ENCODE data around the gene PARG. TPM values are rescaled to one million over a fixed set of nuclear protein-coding genes. Genes with fewer than 3 reads are reported as not detected.
"Not testable (repeated sequence)": the region's sequence is repeated elsewhere in the genome, so short reads cannot be mapped to it uniquely, and the experiment has no call there.

The PARG gene
- total RNA-seq, 6 experiments from 2014 or later, result 9.4 to 14.1 (median 10.0) TPM

- H3K36me3 ChIP-seq; H3K4me3 ChIP-seq; H3K27ac ChIP-seq; H3K27me3 ChIP-seq; DNase-seq; H3K9me3 ChIP-seq; intact Hi-C loops (cut with DNase I); ATAC-seq: not testable (repeated sequence)
- 67% methylated on average over 2 of the region's 2 CpGs for WGBS (ENCODE audit: insufficient coverage, low coverage, low lambda C conversion rate, missing lambda C conversion rate)
- H3K4me1 ChIP-seq, result peaks cover 0 to 13% (median 3%) of the 10 kb centered on the region in 4 donors
Measured at GRCh38 chr10:49943607-49944006, 1.8 kb upstream of the PARG start.

DNA sequence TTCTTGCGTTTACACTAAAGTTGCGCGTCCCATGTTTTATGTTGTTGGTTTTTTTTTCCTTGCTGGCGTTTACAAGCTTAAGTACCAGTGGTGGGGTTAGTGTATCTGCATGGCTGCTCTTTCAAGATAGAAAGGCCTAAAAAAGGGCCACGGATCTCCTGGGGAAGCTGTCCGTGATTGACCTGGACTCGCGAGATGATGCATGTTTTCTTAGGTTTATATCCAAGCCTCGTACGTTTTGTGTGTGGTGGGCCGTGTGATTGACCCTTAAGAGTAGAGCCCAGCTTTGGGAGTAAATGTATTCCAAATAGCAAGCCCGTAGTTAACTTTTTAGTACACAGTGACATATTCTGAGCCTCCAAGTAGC lies 495 bp upstream of the PARG start:
- intact Hi-C loops (cut with DNase I); H3K36me3 ChIP-seq; H3K9me3 ChIP-seq; H3K27me3 ChIP-seq; DNase-seq: not testable (repeated sequence)
- H3K4me3 ChIP-seq, result peak overlapping the region; percentile 81 to 90 (median 83)
- H3K27ac ChIP-seq, result peak overlapping the region in 1 of 3 donors; percentile 69
- peaks cover 0 to 13% (median 3%) of the 10 kb centered on the region in 4 donors for H3K4me1 ChIP-seq
- ATAC-seq, result peak; percentile 27 to 39 (median 31)
- WGBS (ENCODE audit: insufficient coverage, low coverage, low lambda C conversion rate, missing lambda C conversion rate), result under 1% methylated on average over 10 of the region's 12 CpGs

DNA sequence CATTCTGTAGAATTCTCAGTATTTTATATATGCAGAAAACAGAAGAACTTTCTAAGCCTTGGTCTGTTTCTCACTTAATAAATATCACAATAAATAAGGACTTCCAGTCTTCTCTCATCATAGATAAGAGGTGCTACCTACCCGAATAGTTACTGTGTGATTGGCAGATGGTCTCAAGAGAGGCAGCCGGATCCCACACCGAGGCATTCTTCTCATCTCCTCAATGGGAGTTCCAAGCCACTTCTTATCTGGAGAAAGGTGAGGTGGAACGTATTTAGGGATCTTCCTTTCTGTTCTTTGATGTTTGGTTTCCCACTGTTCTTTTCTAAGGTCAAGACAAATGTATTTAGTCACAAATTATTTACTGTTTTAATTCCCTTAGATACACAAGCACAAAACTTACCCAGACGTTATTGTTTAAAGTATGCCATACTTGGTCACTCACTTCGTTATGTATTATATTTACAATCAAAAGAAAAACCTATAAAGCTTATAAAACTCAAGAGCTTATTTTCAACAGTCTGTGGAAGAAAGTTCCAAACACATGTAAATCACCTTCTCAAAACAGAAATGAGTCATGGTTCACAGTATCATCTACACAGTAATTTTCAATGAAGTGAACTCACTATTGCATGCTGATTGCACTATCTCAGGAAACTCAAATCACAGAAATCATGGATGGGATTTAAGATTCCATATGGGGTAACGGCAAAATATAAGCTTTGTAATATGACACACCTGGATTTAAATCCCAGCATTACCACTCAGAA lies 9.7 kb downstream of the PARG start:
- H3K27me3 ChIP-seq; DNase-seq; intact Hi-C loops (cut with DNase I); H3K27ac ChIP-seq; H3K36me3 ChIP-seq; ATAC-seq; H3K9me3 ChIP-seq; H3K4me3 ChIP-seq; H3K4me1 ChIP-seq: not testable (repeated sequence)
- 79% methylated on average over 7 of the region's 7 CpGs for WGBS (ENCODE audit: insufficient coverage, low coverage, low lambda C conversion rate, missing lambda C conversion rate)

DNA sequence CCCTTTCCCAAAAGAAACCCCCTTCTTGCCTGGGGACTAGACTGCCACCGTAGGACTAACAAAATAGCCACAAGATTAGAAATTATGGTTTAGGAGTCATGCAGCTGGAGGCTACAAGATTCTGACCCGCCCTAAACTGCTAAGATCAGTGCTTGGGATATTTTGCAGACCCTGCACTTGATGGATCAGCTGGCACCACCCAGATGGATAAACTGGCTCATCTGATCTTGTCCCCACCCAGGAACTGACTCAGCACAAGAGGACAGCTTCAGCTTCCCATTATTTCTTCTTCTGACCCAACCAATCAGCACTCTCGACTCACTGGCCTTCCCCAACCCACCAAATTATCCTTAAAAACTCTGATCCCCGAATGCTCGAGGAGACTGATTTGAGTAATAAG lies 10.6 kb downstream of the PARG start:
- ATAC-seq; H3K27me3 ChIP-seq; intact Hi-C loops (cut with DNase I); H3K27ac ChIP-seq; H3K36me3 ChIP-seq; H3K4me1 ChIP-seq; DNase-seq; H3K9me3 ChIP-seq; H3K4me3 ChIP-seq: not testable (repeated sequence)
- 96% methylated on average over 5 of the region's 5 CpGs for WGBS (ENCODE audit: insufficient coverage, low coverage, low lambda C conversion rate, missing lambda C conversion rate)

- DNase-seq; H3K27ac ChIP-seq; intact Hi-C loops (cut with DNase I); H3K9me3 ChIP-seq; H3K27me3 ChIP-seq; H3K36me3 ChIP-seq; H3K4me3 ChIP-seq; ATAC-seq; H3K4me1 ChIP-seq: not testable (repeated sequence)
- 90% methylated on average over 2 of the region's 4 CpGs for WGBS (ENCODE audit: insufficient coverage, low coverage, low lambda C conversion rate, missing lambda C conversion rate)
Measured at GRCh38 chr10:49923572-49923971, 18.3 kb downstream of the PARG start.

GRCh38 chr10:49922041-49922440 lies 19.8 kb downstream of the PARG start:
- not testable (repeated sequence) for H3K36me3 ChIP-seq
- WGBS (ENCODE audit: insufficient coverage, low coverage, low lambda C conversion rate, missing lambda C conversion rate), result 83% methylated on average over 4 of the region's 4 CpGs

DNA sequence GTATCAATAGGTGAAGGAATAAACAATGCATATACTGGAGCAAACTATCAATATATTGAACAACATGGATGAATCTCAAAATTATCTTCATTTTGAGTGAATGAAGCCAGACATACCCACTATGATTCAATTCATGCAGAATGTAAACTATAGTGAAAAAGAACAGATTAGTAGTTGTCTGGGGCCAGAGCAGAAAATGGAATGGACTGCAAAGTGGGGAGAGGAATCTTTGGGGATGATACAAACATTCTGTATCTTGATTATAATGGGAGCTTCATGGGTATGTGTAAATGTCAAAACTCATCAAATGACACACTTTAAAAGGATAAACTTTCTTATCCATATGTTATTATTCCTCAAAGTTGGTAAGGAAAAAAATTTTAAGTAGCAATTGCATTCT lies 23.9 kb downstream of the PARG start:
- ATAC-seq; intact Hi-C loops (cut with DNase I); H3K36me3 ChIP-seq; H3K9me3 ChIP-seq; H3K27me3 ChIP-seq; DNase-seq; H3K4me1 ChIP-seq; H3K4me3 ChIP-seq; H3K27ac ChIP-seq: not testable (repeated sequence)

More at GRCh38 chr10:49922041-49922440, 19.8 kb downstream of the PARG start:
- intact Hi-C loops (cut with DNase I); DNase-seq; ATAC-seq; H3K4me1 ChIP-seq; H3K9me3 ChIP-seq; H3K27me3 ChIP-seq; H3K27ac ChIP-seq; H3K4me3 ChIP-seq: not testable (repeated sequence)

DNA sequence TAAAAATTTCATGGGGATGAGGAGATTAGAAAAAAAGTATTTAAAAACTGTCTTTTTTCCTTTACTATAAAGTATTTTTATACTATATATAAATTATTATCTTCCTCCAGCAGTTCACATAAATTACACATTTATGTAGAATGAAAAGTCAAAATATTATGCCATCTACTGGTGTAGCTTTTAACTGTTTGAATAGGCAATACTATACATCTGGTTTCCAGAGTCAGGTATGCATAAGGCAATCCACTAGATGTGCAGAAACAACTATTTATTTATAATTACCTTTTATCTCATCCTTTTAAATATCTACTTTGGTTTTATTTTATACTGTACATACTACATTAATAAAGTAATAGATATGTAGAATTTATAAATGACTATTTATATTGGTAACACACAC lies 25.4 kb downstream of the PARG start:
- H3K4me3 ChIP-seq; DNase-seq; H3K9me3 ChIP-seq; ATAC-seq; H3K4me1 ChIP-seq; H3K27ac ChIP-seq; intact Hi-C loops (cut with DNase I); H3K27me3 ChIP-seq; H3K36me3 ChIP-seq: not testable (repeated sequence)

- ATAC-seq; H3K4me3 ChIP-seq; intact Hi-C loops (cut with DNase I); DNase-seq; H3K9me3 ChIP-seq; H3K4me1 ChIP-seq; H3K36me3 ChIP-seq; H3K27ac ChIP-seq; H3K27me3 ChIP-seq: not testable (repeated sequence)
- no CpG with 5 or more reads among the region's 1 CpG for WGBS (ENCODE audit: insufficient coverage, low coverage, low lambda C conversion rate, missing lambda C conversion rate)
Measured at GRCh38 chr10:49910295-49910694, 31.5 kb downstream of the PARG start.

DNA sequence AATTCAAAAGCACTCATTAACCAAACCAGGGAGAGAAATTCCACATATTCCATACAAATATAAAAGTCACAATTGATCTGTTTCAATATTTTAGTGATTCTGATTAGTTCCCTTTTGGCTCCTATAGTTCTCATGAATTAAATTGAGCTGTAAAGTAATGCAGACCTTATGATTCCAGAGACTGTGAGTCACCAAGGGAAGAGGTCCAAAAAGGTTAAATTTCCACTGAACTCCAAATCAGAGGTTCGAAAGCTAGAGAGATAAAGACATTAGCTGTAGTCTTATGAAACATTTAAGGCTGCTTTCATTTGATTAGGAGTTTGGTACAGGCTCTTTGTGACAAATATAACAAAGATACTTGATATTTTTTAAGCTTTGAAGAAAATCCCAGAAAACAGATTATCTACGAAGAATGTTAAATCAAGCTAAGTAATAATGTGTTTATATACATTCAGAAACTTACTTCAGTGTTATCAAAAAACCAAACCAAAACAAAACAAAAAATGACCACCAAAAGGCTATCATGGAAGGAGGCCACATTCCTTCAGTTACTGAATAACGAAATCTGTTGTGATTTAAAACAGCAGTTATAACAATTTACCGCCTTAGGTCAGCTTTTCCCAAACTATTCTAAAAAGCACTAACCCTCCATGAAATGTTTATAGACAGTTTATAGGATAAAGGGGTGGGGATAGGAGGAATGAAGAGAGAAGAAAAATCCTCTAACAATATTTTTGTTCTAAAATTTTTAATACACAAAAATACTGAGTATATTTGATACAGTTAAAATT lies 33.3 kb downstream of the PARG start:
- H3K9me3 ChIP-seq; H3K4me1 ChIP-seq; H3K27me3 ChIP-seq; DNase-seq; H3K36me3 ChIP-seq; intact Hi-C loops (cut with DNase I); H3K4me3 ChIP-seq; H3K27ac ChIP-seq: not testable (repeated sequence)
- ATAC-seq, result peak in 1 of 4 donors; percentile 34
- 63% methylated on average over 3 of the region's 4 CpGs for WGBS (ENCODE audit: insufficient coverage, low coverage, low lambda C conversion rate, missing lambda C conversion rate)

GRCh38 chr10:49903829-49904228 lies 38.0 kb downstream of the PARG start:
- H3K27me3 ChIP-seq; H3K27ac ChIP-seq; H3K4me1 ChIP-seq; DNase-seq; ATAC-seq; H3K9me3 ChIP-seq; intact Hi-C loops (cut with DNase I); H3K36me3 ChIP-seq; H3K4me3 ChIP-seq: not testable (repeated sequence)
- whole genome bisulfite sequencing (ENCODE audit: insufficient coverage, low coverage, low lambda C conversion rate, missing lambda C conversion rate), result 85% methylated on average over 2 of the region's 3 CpGs
